Uterus (tissue), 4 donors: ENCODE results near the gene TMEM161A. TPM values are rescaled to one million over a fixed set of nuclear protein-coding genes. Genes with fewer than 3 reads are reported as not detected.

Experiments
- DNase-seq, 2 donors: peaks; one replicate each; pipeline ENCODE4 v3.0.0-alpha.2; 2019 to 2020
- H3K27ac ChIP-seq, 2 donors: fragments of 200-600 bp; sonication (generic); 1 replicate in 1 of 2; 2 replicates in 1 of 2; pipeline ENCODE4 v1.5.1; 2016 to 2018
- H3K27me3 ChIP-seq, 2 donors: fragments of 200-600 bp; sonication (generic); one replicate each; pipeline ENCODE4 v1.5.1; 2018 to 2019; ENCODE audit warnings: control low read depth in 1 of 2
- H3K36me3 ChIP-seq, 2 donors: fragments of 200-600 bp; sonication (generic); one replicate each; pipeline ENCODE4 v1.5.1; 2019; ENCODE audit warnings: control low read depth in 1 of 2
- H3K4me1 ChIP-seq, 2 donors: fragments of 200-600 bp; sonication (generic); one replicate each; pipeline ENCODE4 v1.5.1; 2018 to 2019; ENCODE audit warnings: control low read depth in 1 of 2
- H3K4me3 ChIP-seq, 2 donors: fragments of 200-600 bp; sonication (generic); 1 replicate in 1 of 2; 2 replicates in 1 of 2; pipeline ENCODE4 v1.5.1; 2018 to 2019; ENCODE audit warnings: mild to moderate bottlenecking in 1 of 2
- H3K9me3 ChIP-seq, 2 donors: fragments of 200-600 bp; sonication (generic); one replicate each; pipeline ENCODE4 v1.5.1; 2019; ENCODE audit warnings: control low read depth in 1 of 2
- POLR2A ChIP-seq, 2 donors: fragments of 450-650 bp; IDR thresholded peaks; one replicate each; pipeline ENCODE4 v1.6.1; 2016; ENCODE audit warnings: antibody characterized with exemption in 2 of 2, mild to moderate bottlenecking in 1 of 2, moderate library complexity in 1 of 2
- intact Hi-C: fragments of 100-400 bp; cut with DNase I; formaldehyde crosslinking; loops from one replicate; pipeline ENCODE4 v1.15.1; 2023; ENCODE audit warnings: low total_unique reads
- total RNA-seq, 4 donors: library from RNA; depleted of rRNA in 3 of 4; stranded (reverse); fragments of >200 nt in 3 of 4; gene quantifications; one replicate each; pipeline versions ENCODE4 v1.1.0 to v1.2.4, GENCODE V29; 2014 to 2023
- TF ChIP-seq, protein P1 (sequence below), 4 experiments: fragments of 200-600 bp in 2 of 4; fragments of 450-650 bp in 2 of 4; sonication (generic) in 2 of 4; IDR thresholded peaks; one replicate each; pipeline ENCODE4 v1.5.1; 2016 to 2019; ENCODE audit warnings: antibody characterized with exemption in 4 of 4, mild to moderate bottlenecking in 2 of 4, moderate library complexity in 1 of 4
- donor health status: DM: yes; HTN: yes; CAD: no.

TMEM161A gene
- total RNA-seq, 4 donors from 2014 or later, result 3.5 to 33.6 (median 17.3) TPM

GRCh38 chr19:19160461-19161035 lies 22.3 kb upstream of the TMEM161A start:
- Histone ChIP-seq H3K27me3 (no peaks in the 10 kb centered on the region), H3K36me3 (no peaks in the 10 kb centered on the region), H3K27ac (no peak overlapping the region), H3K4me1 (no peaks in the 10 kb centered on the region), H3K9me3 (no peaks in the 10 kb centered on the region), H3K4me3 (no peak overlapping the region)
- intact Hi-C loops, result no loop called here
- no peak for DNase-seq
- no peak for TF ChIP-seq POLR2A (IDR thresholded peaks at IDR 0.05)
- TF ChIP-seq, protein P1, sequence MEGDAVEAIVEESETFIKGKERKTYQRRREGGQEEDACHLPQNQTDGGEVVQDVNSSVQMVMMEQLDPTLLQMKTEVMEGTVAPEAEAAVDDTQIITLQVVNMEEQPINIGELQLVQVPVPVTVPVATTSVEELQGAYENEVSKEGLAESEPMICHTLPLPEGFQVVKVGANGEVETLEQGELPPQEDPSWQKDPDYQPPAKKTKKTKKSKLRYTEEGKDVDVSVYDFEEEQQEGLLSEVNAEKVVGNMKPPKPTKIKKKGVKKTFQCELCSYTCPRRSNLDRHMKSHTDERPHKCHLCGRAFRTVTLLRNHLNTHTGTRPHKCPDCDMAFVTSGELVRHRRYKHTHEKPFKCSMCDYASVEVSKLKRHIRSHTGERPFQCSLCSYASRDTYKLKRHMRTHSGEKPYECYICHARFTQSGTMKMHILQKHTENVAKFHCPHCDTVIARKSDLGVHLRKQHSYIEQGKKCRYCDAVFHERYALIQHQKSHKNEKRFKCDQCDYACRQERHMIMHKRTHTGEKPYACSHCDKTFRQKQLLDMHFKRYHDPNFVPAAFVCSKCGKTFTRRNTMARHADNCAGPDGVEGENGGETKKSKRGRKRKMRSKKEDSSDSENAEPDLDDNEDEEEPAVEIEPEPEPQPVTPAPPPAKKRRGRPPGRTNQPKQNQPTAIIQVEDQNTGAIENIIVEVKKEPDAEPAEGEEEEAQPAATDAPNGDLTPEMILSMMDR (IDR thresholded peaks at IDR 0.05), result no peak

DNA sequence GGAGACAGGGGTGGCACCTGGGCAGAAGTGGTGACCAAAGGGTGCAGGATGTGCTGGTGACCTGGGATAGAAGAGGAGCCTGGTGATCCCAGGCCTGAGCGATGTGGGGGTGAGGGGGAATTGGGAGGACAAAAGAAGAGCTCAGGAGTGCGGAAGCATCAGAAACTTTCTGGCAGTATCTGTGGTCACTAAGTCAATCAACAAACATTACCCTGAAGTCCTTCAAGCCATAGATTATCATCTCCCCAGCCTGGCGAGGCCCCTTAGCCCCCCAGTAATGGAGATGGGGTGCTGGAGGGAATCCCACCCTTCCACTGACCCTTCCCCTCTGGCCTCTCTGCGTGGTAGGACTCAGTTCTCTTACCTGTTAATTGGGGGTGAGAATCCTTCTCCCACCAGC lies 21.3 kb upstream of the TMEM161A start:
- Histone ChIP-seq H3K27ac (no peak overlapping the region), H3K36me3 (no peaks in the 10 kb centered on the region), H3K27me3 (no peaks in the 10 kb centered on the region), H3K9me3 (no peaks in the 10 kb centered on the region), H3K4me3 (no peak overlapping the region), H3K4me1 (no peaks in the 10 kb centered on the region)
- no peak for DNase-seq
- no peak for TF ChIP-seq POLR2A (IDR thresholded peaks at IDR 0.05)
- TF ChIP-seq, protein P1 (IDR thresholded peaks at IDR 0.05), result no peak
- intact Hi-C loops, result no loop called here

DNA sequence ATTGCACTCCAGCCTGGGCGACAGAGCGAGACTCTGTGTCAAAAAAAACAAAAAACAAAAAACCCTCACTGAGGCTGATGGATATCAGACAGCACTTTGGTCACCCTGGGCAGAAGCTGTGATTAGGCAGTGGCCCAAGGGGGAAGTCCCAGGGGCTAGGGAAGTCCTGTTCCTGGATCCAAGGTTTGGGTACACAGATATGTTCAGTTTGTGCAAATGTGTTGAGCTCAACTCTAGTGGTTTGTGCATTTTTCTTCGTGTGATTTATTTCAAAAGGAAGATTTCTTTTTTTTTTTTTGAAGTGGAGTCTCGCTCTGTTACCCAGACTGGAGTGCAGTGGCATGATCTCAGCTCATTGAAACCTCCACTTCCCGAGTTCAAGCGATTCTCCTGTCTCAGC lies 19.5 kb upstream of the TMEM161A start:
- intact Hi-C loops, result no loop called here
- DNase-seq, result no peak
- TF ChIP-seq, protein P1 (IDR thresholded peaks at IDR 0.05), result no peak
- no peak for TF ChIP-seq POLR2A (IDR thresholded peaks at IDR 0.05)
- Histone ChIP-seq H3K9me3 (no peaks in the 10 kb centered on the region), H3K4me3 (no peak overlapping the region), H3K36me3 (no peaks in the 10 kb centered on the region), H3K27me3 (no peaks in the 10 kb centered on the region), H3K4me1 (no peaks in the 10 kb centered on the region), H3K27ac (no peak overlapping the region)

GRCh38 chr19:19155495-19156219 lies 17.4 kb upstream of the TMEM161A start:
- no peaks in the 10 kb centered on the region for H3K36me3 ChIP-seq
- TF ChIP-seq, protein P1 (IDR thresholded peaks at IDR 0.05), result no peak
- TF ChIP-seq POLR2A (IDR thresholded peaks at IDR 0.05), result no peak
- H3K27ac ChIP-seq, result no peak overlapping the region
- intact Hi-C loops, result no loop called here
- no peaks in the 10 kb centered on the region for H3K9me3 ChIP-seq
- H3K4me1 ChIP-seq, result no peaks in the 10 kb centered on the region
- H3K4me3 ChIP-seq, result no peak overlapping the region
- no peak for DNase-seq
- H3K27me3 ChIP-seq, result no peaks in the 10 kb centered on the region

DNA sequence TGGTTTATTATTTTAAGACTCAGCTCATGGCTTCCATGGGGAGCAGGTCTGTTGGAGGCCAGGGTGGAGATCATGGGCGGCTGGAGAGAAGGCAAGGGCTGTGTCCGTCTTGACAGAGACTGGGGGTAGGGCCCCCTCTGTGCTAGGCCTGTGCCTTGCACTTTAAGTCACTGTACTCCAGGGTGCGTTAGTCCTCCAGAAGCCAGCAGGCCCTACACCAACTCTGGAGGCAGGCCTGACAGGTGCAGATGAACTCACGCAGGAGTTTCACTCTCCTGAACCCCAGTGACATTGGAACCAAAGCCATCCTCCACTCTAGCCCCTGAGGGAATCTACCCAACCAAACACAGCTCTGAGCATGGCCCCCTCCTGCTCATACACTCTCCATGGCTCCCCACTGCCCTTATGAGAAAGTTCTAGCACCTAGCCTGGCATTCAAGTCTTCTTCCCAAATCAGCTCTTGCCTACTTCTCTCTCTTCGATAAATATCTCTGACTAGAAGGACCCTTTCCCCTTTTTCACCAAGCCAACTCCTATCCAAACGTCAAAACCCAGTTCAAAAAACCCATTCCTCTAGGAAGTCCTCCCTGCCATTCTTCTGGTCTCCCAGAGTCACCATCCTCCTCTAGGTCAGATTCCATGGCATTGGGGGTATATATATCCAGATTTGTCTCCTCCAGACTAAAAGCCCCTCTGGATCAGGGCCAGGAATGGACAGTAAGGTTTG lies 16.7 kb upstream of the TMEM161A start:
- intact Hi-C loops, result no loop called here
- no peaks in the 10 kb centered on the region for H3K4me1 ChIP-seq
- H3K27ac ChIP-seq, result no peak overlapping the region
- no peak overlapping the region for H3K4me3 ChIP-seq
- no peaks in the 10 kb centered on the region for H3K9me3 ChIP-seq
- no peaks in the 10 kb centered on the region for H3K36me3 ChIP-seq
- no peaks in the 10 kb centered on the region for H3K27me3 ChIP-seq
- TF ChIP-seq, protein P1 (IDR thresholded peaks at IDR 0.05), result no peak
- no peak for TF ChIP-seq POLR2A (IDR thresholded peaks at IDR 0.05)
- no peak for DNase-seq
